GM21737 (cell line): ENCODE measurements around the gene EPS8L2.
A peak's percentile ranks its signal among the peaks of the same experiment; 100 is the strongest.

Experiments
- ATAC-seq: cut with Tn5 transposase; IDR thresholded peaks from one replicate; pipeline ENCODE4 v1.9.1; 2021; ENCODE audit warnings: mild to moderate bottlenecking, moderate library complexity; ENCODE audit not compliant: unreplicated experiment

EPS8L2 gene

DNA sequence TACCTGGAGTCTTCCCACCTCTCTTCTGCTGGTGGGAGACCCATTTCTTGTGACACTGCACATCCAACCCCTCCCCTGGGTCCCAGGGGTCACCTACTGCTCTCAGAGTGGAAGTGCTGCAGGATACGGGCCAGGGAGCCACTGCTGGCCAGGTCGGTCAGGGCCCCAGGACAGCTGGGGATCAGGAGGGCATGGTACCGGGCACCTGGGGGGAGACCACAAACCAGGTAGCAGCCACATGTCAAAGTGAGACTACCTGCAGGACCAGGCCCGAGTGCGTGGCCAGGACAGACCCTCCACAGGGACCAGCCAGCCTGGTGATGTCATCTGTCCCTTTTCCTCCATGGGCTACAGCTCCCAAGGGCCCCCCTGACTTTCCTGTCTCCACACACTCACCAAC is 67.4 kb downstream of the EPS8L2 start:
- ATAC-seq: no peak

DNA sequence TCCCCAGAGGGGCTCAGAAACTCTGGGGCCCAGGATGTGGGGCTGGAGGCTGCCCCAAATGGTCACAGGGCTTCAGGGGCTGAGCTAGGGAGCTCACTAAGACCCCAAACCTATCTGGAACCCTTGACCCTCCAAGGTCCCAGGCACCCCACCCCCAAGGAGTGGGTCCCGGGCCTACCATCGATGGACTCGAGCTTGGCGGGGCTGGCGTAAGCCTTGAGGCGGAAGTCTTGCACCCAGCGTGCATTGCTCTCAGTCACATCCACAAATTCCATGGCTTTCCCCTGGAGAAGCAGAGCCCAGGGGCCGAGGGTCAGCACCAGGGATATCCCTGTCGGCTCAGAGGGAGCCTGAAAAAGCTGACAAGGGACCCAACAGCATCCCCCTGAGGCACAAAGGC is 67.8 kb downstream of the EPS8L2 start:
- ATAC-seq: no peak

GRCh38 chr11:774873-775592 is 69.0 kb downstream of the EPS8L2 start:
- ATAC-seq: no peak

GRCh38 chr11:776263-776560 is 70.2 kb downstream of the EPS8L2 start:
- no peak for ATAC-seq

GRCh38 chr11:776561-777287 is 70.7 kb downstream of the EPS8L2 start:
- ATAC-seq: peak; percentile 26
